A549 (cell line): Measurements from ENCODE around the gene FANCC. TPM values are rescaled to one million over a fixed set of nuclear protein-coding genes. Genes with fewer than 3 reads are reported as not detected.

Source experiments
- ATAC-seq, 2 experiments: fragments of 200-7000 bp in 1 of 2; fragments of >200 bp in 1 of 2; cut with Nextera tagmentation in 1 of 2; cut with Tn5 transposase in 1 of 2; 3 replicates each; pipeline versions ENCODE4 v1.8.0 to v1.9.1; 2018 to 2020; ENCODE audit warnings: mild to moderate bottlenecking in 1 of 2, moderate library complexity in 1 of 2
- CTCF ChIA-PET: fragments of 300-600 bp; sonication (Branson Sonifier 250); formaldehyde crosslinking; extraction: SDS; loops from one replicate; lab custom pipeline; 2021; ENCODE audit warnings: antibody characterized with exemption, inconsistent platforms; lab: Yijun Ruan, JAX
- POLR2A ChIA-PET: fragments of 350-600 bp; formaldehyde crosslinking; extraction: SDS; loops from one replicate; lab custom pipeline; 2021; ENCODE audit warnings: antibody characterized with exemption, inconsistent platforms; lab: Yijun Ruan, JAX
- DNase-seq, 2 experiments: peaks; one replicate each; pipeline versions ENCODE4 v3.0.0 to v3.0.0-alpha.2; 2011 to 2016; ENCODE audit warnings: low read depth in 1 of 2, low spot score in 1 of 2
- FAIRE-seq: peaks from 2 replicates; lab custom pipeline; 2011; peaks lifted over from hg19 to GRCh38; lab: Jason Lieb, UNC
- H3K27ac ChIP-seq, 2 experiments: fragments of >200 bp; sonication (Bioruptor Twin); formaldehyde crosslinking; 3 replicates each; pipeline ENCODE4 v1.5.1; 2016 to 2017
- H3K4me1 ChIP-seq: fragments of >200 bp; sonication (Bioruptor Twin); formaldehyde crosslinking; 3 replicates; pipeline ENCODE4 v1.6.1; 2016
- H3K4me2 ChIP-seq: fragments of >200 bp; sonication (Bioruptor Twin); formaldehyde crosslinking; 3 replicates; pipeline ENCODE4 v1.6.1; 2016
- H3K4me3 ChIP-seq: fragments of >200 bp; sonication (Bioruptor Twin); formaldehyde crosslinking; 3 replicates; pipeline ENCODE4 v1.5.1; 2016
- H3K9me3 ChIP-seq: fragments of >200 bp; sonication (Bioruptor Twin); formaldehyde crosslinking; 3 replicates; pipeline ENCODE4 v1.6.1; 2016
- BHLHE40 ChIP-seq: IDR thresholded peaks from 2 replicates; pipeline ENCODE4 v1.6.1; 2012; ENCODE audit warnings: low read depth, low read length, inconsistent platforms
- CBX2 ChIP-seq: fragments of 200-600 bp; sonication (generic); IDR thresholded peaks from 2 replicates; pipeline ENCODE4 v1.6.1; 2016; ENCODE audit warnings: low read depth, mild to moderate bottlenecking, borderline replicate concordance
- CEBPB ChIP-seq, 2 experiments: fragments of >200 bp in 1 of 2; sonication (Bioruptor Twin) in 1 of 2; formaldehyde crosslinking in 1 of 2; IDR thresholded peaks; 2 replicates each; pipeline ENCODE4 v1.6.1; 2012 to 2016
- ESRRA ChIP-seq: fragments of 150-350 bp; IDR thresholded peaks from 2 replicates; pipeline ENCODE4 v1.6.1; 2014; ENCODE audit warnings: mild to moderate bottlenecking, low read length, borderline replicate concordance
- FOXS1 ChIP-seq: fragments of 250-450 bp; sonication (Bioruptor Pico); IDR thresholded peaks from 2 replicates; pipeline ENCODE4 v1.5.0; 2020; ENCODE audit warnings: mild to moderate bottlenecking, moderate library complexity
- HEYL ChIP-seq: fragments of 250-450 bp; sonication (Bioruptor Pico); IDR thresholded peaks from 2 replicates; pipeline ENCODE4 v1.8.0; 2021; ENCODE audit warnings: mild to moderate bottlenecking, moderate library complexity
- MAX ChIP-seq: IDR thresholded peaks from 2 replicates; pipeline ENCODE4 v1.6.1; 2012
- MYC ChIP-seq: IDR thresholded peaks from 2 replicates; pipeline ENCODE4 v1.6.1; 2012; ENCODE audit warnings: mild to moderate bottlenecking, inconsistent platforms, low read length, improper control_type of control experiment, borderline replicate concordance
- NR3C1 ChIP-seq: fragments of >200 bp; sonication (Bioruptor Twin); formaldehyde crosslinking; IDR thresholded peaks from 3 replicates; pipeline ENCODE4 v1.6.1; 2017
- PHF8 ChIP-seq: fragments of 200-600 bp; sonication (generic); IDR thresholded peaks from 2 replicates; pipeline ENCODE4 v1.6.1; 2016; ENCODE audit warnings: low read depth, mild to moderate bottlenecking, antibody characterized with exemption, moderate library complexity, borderline replicate concordance
- POLR2A ChIP-seq: IDR thresholded peaks from 2 replicates; pipeline ENCODE4 v1.6.1; 2012; ENCODE audit warnings: mild to moderate bottlenecking, low read length
- REST ChIP-seq: fragments of 200-600 bp; sonication (generic); IDR thresholded peaks from 2 replicates; pipeline ENCODE4 v1.6.1; 2016; ENCODE audit warnings: antibody characterized with exemption, mild to moderate bottlenecking, moderate library complexity
- RFX5 ChIP-seq: fragments of 450-650 bp; IDR thresholded peaks from 2 replicates; pipeline ENCODE4 v1.7.1; 2014; ENCODE audit warnings: antibody characterized with exemption, mild to moderate bottlenecking, moderate library complexity
- TFCP2L1 ChIP-seq: fragments of 250-450 bp; sonication (Bioruptor Pico); IDR thresholded peaks from 2 replicates; pipeline ENCODE4 v1.5.0; 2021; ENCODE audit warnings: mild to moderate bottlenecking
- TP53 ChIP-seq: fragments of 250-450 bp; sonication (Bioruptor Pico); IDR thresholded peaks from 2 replicates; pipeline ENCODE4 v1.5.0; 2021; ENCODE audit warnings: mild to moderate bottlenecking, moderate library complexity
- ZC3H11A ChIP-seq: fragments of 450-650 bp; IDR thresholded peaks from 2 replicates; pipeline ENCODE4 v1.6.1; 2014; ENCODE audit warnings: antibody characterized with exemption, mild to moderate bottlenecking
- WGBS: methylation state at CpG from one replicate; pipeline ENCODE4 v1.1.6; 2017; ENCODE audit errors: missing lambda C conversion rate; 5-methylcytosine and 5-hydroxymethylcytosine counted together
- polyA plus RNA-seq, 4 experiments: library from polyadenylated mRNA; depleted of rRNA in 3 of 4; stranded (reverse); fragments of >200 nt; fragmentation: RNase III in 1 of 4; extraction: RNeasy Plus Mini Kit Qiagen cat#74134 plus additional on column Dnase treatment in 1 of 4; gene quantifications; 2 replicates in 3 of 4; 3 replicates in 1 of 4; pipeline ENCODE4 v1.2.3, GENCODE V29; 2011 to 2017
- TF ChIP-seq, protein P1 (sequence below): fragments of 450-650 bp; IDR thresholded peaks from 2 replicates; pipeline ENCODE4 v1.6.1; 2014; ENCODE audit warnings: antibody characterized with exemption
- TF ChIP-seq, protein P2 (sequence below): fragments of 250-450 bp; sonication (Bioruptor Pico); IDR thresholded peaks from 2 replicates; pipeline ENCODE4 v1.5.0; 2021; ENCODE audit warnings: mild to moderate bottlenecking, moderate library complexity, borderline replicate concordance
- TF ChIP-seq, protein P3 (sequence below): IDR thresholded peaks from 2 replicates; pipeline ENCODE4 v1.6.1; 2012

The FANCC gene
- polyA plus RNA-seq, 2 of the 4 experiments (the other 2 are of a cell fraction): 13.5 to 24.9 TPM

GRCh38 chr9:95177617-95178016 is 139.9 kb downstream of the FANCC start (continued):
- no peak for TF ChIP-seq REST
- TF ChIP-seq, all 56 proteins: peak for 0

DNA sequence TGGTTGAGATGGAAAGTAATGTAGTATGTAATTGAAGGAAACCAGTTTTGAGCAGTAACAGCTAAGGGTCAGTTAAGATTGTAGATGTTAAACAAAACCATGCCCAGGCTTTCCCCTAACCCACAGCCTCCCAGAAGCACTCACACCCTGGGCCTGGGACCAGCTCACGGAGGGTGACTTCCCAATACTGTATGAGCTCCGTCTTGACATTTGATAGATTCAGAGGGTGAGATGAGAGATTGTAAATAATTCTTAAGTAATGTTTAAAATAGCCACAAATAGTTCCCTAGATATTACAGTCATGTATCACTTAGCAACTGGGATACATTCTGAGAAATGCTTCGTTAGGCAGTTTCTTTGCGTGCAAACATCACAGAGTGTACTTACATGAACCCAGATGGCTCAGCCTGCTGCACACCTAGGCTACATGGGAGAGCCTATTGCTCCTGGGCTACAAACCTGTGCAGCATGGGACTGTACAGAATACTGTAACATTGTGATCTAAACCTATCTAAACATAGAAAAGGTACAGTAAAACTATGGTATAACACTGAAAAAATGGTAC is 140.7 kb downstream of the FANCC start:
- POLR2A ChIA-PET: no interaction called here
- Histone ChIP-seq H3K27ac (no peak overlapping the region), H3K4me2 (no peak overlapping the region), H3K4me1 (no peaks in the 10 kb centered on the region; the same call in 2 of the 3 replicates), H3K9me3 (no peaks in the 10 kb centered on the region), H3K4me3 (no peak overlapping the region)
- TF ChIP-seq TP53 (no peak), TFCP2L1 (CRISPR knock-in tag) (no peak), CEBPB (IDR thresholded peaks at IDR 0.05) (no peak), BHLHE40 (no peak), ZC3H11A (no peak), RFX5 (no peak), MYC (no peak)
- TF ChIP-seq, protein P1, sequence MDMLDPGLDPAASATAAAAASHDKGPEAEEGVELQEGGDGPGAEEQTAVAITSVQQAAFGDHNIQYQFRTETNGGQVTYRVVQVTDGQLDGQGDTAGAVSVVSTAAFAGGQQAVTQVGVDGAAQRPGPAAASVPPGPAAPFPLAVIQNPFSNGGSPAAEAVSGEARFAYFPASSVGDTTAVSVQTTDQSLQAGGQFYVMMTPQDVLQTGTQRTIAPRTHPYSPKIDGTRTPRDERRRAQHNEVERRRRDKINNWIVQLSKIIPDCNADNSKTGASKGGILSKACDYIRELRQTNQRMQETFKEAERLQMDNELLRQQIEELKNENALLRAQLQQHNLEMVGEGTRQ: no peak
- 95% methylated on average over 4 of the region's 4 CpGs for WGBS
- no peak for FAIRE-seq
- DNase-seq: no peak
- CTCF ChIA-PET: interaction anchor here (0.7 to 2.3 kb wide), 3 partner anchors 9 to 46 kb away, joined by 3 to 14 read pairs (median 4); no protein-coding TSS in a partner anchor
- ATAC-seq: no peak

DNA sequence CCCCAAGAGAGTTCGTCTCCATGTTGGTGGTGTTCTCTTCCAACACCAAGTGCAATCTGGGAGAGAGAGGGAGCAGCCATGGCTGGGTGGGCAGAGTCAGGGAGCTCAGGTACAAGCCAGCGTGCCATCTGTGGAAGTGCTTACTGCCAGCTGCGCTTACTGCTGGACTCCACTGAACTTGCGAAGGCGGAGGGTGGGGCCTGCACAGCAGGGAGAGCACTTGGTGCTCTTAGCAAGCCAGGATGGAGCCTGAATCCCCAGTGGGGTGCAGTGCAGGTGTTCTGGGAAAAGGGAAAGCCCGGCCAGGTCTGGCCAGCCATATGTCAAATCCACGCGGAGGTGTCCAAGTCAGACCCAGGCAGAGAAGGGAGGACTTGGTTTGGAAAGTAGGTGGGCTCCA is 142.0 kb downstream of the FANCC start:
- H3K9me3 ChIP-seq: no peaks in the 10 kb centered on the region
- H3K27ac ChIP-seq: no peak overlapping the region
- no peak for FAIRE-seq
- H3K4me3 ChIP-seq: no peak overlapping the region
- WGBS: 88% methylated on average over 8 of the region's 8 CpGs
- TF ChIP-seq, protein P2, sequence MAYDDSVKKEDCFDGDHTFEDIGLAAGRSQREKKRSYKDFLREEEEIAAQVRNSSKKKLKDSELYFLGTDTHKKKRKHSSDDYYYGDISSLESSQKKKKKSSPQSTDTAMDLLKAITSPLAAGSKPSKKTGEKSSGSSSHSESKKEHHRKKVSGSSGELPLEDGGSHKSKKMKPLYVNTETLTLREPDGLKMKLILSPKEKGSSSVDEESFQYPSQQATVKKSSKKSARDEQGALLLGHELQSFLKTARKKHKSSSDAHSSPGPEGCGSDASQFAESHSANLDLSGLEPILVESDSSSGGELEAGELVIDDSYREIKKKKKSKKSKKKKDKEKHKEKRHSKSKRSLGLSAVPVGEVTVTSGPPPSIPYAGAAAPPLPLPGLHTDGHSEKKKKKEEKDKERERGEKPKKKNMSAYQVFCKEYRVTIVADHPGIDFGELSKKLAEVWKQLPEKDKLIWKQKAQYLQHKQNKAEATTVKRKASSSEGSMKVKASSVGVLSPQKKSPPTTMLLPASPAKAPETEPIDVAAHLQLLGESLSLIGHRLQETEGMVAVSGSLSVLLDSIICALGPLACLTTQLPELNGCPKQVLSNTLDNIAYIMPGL (CRISPR knock-in tag): no peak
- TF ChIP-seq HEYL (CRISPR knock-in tag) (no peak), PHF8 (no peak), ESRRA (no peak), CBX2 (no peak), MAX (no peak), POLR2A (no peak), NR3C1 (no peak), FOXS1 (CRISPR knock-in tag) (no peak)
- TF ChIP-seq, protein P3, sequence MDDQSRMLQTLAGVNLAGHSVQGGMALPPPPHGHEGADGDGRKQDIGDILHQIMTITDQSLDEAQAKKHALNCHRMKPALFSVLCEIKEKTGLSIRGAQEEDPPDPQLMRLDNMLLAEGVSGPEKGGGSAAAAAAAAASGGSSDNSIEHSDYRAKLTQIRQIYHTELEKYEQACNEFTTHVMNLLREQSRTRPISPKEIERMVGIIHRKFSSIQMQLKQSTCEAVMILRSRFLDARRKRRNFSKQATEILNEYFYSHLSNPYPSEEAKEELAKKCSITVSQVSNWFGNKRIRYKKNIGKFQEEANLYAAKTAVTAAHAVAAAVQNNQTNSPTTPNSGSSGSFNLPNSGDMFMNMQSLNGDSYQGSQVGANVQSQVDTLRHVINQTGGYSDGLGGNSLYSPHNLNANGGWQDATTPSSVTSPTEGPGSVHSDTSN: no peak
- POLR2A ChIA-PET: no interaction called here
- DNase-seq: no peak
- peaks cover 12% of the 10 kb centered on the region; the same call in 1 of the 3 replicates for H3K4me1 ChIP-seq
- CTCF ChIA-PET: interaction anchor here (0.6 to 3.0 kb wide), 5 partner anchors 11 to 507 kb away, joined by 3 to 14 read pairs (median 4); no protein-coding TSS in a partner anchor
- H3K4me2 ChIP-seq: no peak overlapping the region
- no peak; a peak in 1 of 6 replicates for ATAC-seq
